SW480 (cell line): ENCODE results near the gene ZBTB38.

Source experiments
- DNase-seq: peaks from one replicate; pipeline ENCODE4 v3.0.0-alpha.2; 2016; ENCODE audit warnings: low spot score

The ZBTB38 gene

GRCh38 chr3:141367038-141367730, 1.1 kb upstream of the ZBTB38 start:
- DNase-seq: peak; percentile 96

- peak; percentile 62 for DNase-seq
These were observed 856 bp downstream of the ZBTB38 start for GRCh38 chr3:141368925-141369794.

- DNase-seq: peak; percentile 96
These were observed 1.8 kb downstream of the ZBTB38 start for GRCh38 chr3:141370065-141370533.

- DNase-seq: no peak
These were observed 3.6 kb downstream of the ZBTB38 start for GRCh38 chr3:141371882-141372281.

GRCh38 chr3:141372656-141373055, 4.4 kb downstream of the ZBTB38 start:
- DNase-seq: no peak

- DNase-seq: no peak
These were observed 4.9 kb downstream of the ZBTB38 start for GRCh38 chr3:141373232-141373631.

- peak; percentile 65 for DNase-seq
These were observed 5.6 kb downstream of the ZBTB38 start for GRCh38 chr3:141373768-141374526.

GRCh38 chr3:141375381-141376301, 7.3 kb downstream of the ZBTB38 start:
- DNase-seq: no peak

- no peak for DNase-seq
These were observed 9.1 kb downstream of the ZBTB38 start for GRCh38 chr3:141377377-141377776.

GRCh38 chr3:141378556-141378955, 10.3 kb downstream of the ZBTB38 start:
- DNase-seq: no peak

GRCh38 chr3:141379250-141379966, 11.1 kb downstream of the ZBTB38 start:
- no peak for DNase-seq

GRCh38 chr3:141380279-141380678, 12.0 kb downstream of the ZBTB38 start:
- no peak for DNase-seq

- no peak for DNase-seq
These were observed 12.7 kb downstream of the ZBTB38 start for GRCh38 chr3:141380987-141381386.

GRCh38 chr3:141382571-141382970, 14.3 kb downstream of the ZBTB38 start:
- DNase-seq: no peak

- DNase-seq: no peak
These were observed 15.3 kb downstream of the ZBTB38 start for GRCh38 chr3:141383555-141384129.

GRCh38 chr3:141384157-141384556, 15.9 kb downstream of the ZBTB38 start:
- no peak for DNase-seq

GRCh38 chr3:141384575-141384974, 16.3 kb downstream of the ZBTB38 start:
- DNase-seq: no peak

GRCh38 chr3:141385406-141386125, 17.3 kb downstream of the ZBTB38 start:
- DNase-seq: no peak

- DNase-seq: no peak
These were observed 17.8 kb downstream of the ZBTB38 start for GRCh38 chr3:141386126-141386488.
